ENCODE measurements around the gene KIF5A. TPM values are rescaled to one million over a fixed set of nuclear protein-coding genes. Genes with fewer than 3 reads are reported as not detected.

Gene KIF5A
- total RNA-seq, 4 donors from 2014 or later, result 0.34 to 0.67 (median 0.51) TPM

DNA sequence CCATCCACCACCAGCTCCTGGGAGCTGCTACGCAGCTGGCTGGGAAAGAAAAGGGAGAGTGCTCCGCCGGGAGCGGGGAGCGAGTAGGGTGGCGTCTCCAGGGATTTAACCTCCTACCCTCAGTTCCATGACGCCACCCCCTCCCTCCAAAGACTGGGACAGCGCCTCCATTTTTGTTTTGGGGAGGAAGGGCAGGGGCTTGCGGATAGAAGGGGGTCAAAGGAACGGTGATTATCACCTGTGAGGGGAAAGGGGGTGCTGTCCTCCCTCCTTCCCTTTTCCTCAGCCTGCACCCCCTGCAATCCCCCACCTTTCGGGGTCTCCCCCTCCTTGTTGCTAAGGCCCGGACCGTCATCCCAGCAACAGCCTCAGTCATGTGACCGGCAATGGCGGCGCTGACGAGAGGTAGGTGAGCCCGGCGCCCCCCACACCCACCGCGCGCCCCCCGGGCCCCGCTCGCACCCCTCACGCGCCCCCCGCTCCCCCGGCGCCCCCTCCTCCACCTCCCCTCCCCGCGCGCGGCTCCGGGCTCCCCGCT, 54.7 kb downstream of the KIF5A start, which contains the start of gene DTX3:
Gene DTX3 (plus strand): TSS at position 371 of the 538 bp plus-strand sequence. CDS start 1,694 bp downstream, outside the sequence.
- intact Hi-C loops (cut with DNase I), result no loop called here
- peaks cover 12 to 16% of the 10 kb centered on the region in 2 donors for H3K4me1 ChIP-seq
- peaks cover 11 to 19% of the 10 kb centered on the region in 2 donors for H3K36me3 ChIP-seq
- H3K9me3 ChIP-seq, result no peaks in the 10 kb centered on the region
- peak within 1 kb of the TSS; percentile 21 to 88 (median 85) for H3K4me3 ChIP-seq (replicated peaks in 1 of 3)
- TF ChIP-seq POLR2A (IDR thresholded peaks at IDR 0.05), result no peak
- TF ChIP-seq, protein P1, sequence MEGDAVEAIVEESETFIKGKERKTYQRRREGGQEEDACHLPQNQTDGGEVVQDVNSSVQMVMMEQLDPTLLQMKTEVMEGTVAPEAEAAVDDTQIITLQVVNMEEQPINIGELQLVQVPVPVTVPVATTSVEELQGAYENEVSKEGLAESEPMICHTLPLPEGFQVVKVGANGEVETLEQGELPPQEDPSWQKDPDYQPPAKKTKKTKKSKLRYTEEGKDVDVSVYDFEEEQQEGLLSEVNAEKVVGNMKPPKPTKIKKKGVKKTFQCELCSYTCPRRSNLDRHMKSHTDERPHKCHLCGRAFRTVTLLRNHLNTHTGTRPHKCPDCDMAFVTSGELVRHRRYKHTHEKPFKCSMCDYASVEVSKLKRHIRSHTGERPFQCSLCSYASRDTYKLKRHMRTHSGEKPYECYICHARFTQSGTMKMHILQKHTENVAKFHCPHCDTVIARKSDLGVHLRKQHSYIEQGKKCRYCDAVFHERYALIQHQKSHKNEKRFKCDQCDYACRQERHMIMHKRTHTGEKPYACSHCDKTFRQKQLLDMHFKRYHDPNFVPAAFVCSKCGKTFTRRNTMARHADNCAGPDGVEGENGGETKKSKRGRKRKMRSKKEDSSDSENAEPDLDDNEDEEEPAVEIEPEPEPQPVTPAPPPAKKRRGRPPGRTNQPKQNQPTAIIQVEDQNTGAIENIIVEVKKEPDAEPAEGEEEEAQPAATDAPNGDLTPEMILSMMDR (IDR thresholded peaks at IDR 0.05), result no peak
- WGBS, 2 donors, result 1 to 2% methylated on average over 9 to 11 of the region's 36 CpGs
- DNase-seq, result peak; percentile 44 to 52
- peak within 1 kb of the TSS; percentile 82 to 93 (median 89) for H3K27ac ChIP-seq
- H3K27me3 ChIP-seq, result no peaks in the 10 kb centered on the region

DNA sequence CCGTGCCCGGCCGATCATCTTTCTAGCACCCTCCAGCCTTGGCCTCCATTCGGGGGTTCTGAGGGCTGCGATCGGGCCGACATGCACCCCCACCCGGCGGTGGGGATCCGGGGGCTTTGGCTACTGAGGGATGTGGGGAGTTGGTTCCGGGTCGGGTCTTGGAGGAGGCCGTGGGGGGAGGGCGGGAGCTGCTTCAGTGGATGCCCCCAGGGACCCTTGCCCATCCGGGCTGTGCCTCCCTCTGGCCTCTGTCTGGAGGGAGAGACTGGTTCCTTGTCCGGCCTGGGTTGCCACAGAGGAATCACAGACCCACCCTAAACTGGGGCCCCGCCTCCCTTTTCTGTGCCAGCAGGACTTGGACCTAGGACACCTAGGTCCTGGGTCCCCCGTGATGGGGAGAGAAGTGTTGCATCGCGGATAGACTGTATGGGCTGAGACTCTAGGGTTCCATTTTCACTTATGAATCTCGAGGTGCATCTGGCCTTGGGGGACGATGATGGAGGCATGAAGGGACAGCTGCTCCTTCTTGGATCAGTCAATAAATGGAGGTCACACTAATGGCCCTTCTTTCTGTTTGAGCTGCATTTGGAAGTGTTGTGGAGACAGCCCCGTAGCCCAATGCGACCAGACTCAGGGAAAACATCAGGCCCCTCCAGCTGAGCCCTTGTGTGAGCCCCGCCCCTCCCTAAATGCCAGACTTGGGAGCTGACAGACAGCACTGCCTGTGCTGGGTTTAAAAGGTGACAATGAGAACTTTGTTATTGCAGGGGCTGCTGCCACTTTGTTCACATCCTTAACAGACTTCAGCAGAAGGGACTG, 55.4 kb downstream of the KIF5A start:
- no peaks in the 10 kb centered on the region for H3K9me3 ChIP-seq
- intact Hi-C loops (cut with DNase I), result no loop called here
- H3K27ac ChIP-seq, result peak overlapping the region; percentile 82 to 93 (median 89)
- H3K4me3 ChIP-seq (replicated peaks in 1 of 3), result peak overlapping the region; percentile 21 to 88 (median 85)
- H3K27me3 ChIP-seq, result no peaks in the 10 kb centered on the region
- H3K4me1 ChIP-seq, result peaks cover 15 to 16% of the 10 kb centered on the region in 2 donors
- DNase-seq, result peak; percentile 50 to 58
- peaks cover 8 to 17% of the 10 kb centered on the region in 2 donors for H3K36me3 ChIP-seq
- WGBS, 2 donors, result 24 to 26% methylated on average over 3 to 7 of the region's 25 CpGs
- peak in 1 of 2 donors; percentile 19 for TF ChIP-seq POLR2A (IDR thresholded peaks at IDR 0.05)
- TF ChIP-seq, protein P1 (IDR thresholded peaks at IDR 0.05), result no peak

DNA sequence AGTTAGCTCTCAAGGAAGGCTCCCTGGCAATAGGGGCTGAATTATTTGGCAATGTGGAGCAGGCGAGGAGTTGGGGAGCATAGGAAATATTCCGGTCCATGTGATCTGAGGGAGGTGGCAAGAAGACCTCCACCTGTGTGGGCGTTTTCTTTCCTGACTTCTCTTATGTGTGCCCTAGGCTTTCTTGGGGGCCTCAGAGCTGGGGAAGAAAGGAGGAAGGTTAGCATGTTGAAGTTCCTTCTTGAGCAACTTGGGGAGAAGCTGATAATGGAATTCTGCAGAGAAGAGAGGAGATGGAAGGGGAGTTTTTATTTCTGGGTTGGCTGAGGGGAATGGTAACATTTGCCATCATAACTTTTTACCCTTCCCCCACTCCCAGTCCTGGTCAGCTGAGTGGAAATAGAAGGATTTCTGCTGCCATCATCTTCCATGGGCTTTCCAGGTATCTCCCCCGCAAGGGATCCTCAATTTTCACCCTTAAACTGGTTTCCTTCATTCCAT, 56.0 kb downstream of the KIF5A start:
- Histone ChIP-seq H3K4me1 (peaks cover 22 to 23% of the 10 kb centered on the region in 2 donors), H3K4me3 (replicated peaks in 1 of 3) (no peak overlapping the region), H3K27me3 (no peaks in the 10 kb centered on the region), H3K27ac (no peak overlapping the region), H3K9me3 (no peaks in the 10 kb centered on the region), H3K36me3 (peaks cover 8 to 17% of the 10 kb centered on the region in 2 donors)
- no peak for DNase-seq
- TF ChIP-seq, protein P1 (IDR thresholded peaks at IDR 0.05), result no peak
- TF ChIP-seq POLR2A (IDR thresholded peaks at IDR 0.05), result no peak
- intact Hi-C loops (cut with DNase I), result no loop called here
- 80 to 81% methylated on average over 4 of the region's 4 CpGs for WGBS, 2 donors

DNA sequence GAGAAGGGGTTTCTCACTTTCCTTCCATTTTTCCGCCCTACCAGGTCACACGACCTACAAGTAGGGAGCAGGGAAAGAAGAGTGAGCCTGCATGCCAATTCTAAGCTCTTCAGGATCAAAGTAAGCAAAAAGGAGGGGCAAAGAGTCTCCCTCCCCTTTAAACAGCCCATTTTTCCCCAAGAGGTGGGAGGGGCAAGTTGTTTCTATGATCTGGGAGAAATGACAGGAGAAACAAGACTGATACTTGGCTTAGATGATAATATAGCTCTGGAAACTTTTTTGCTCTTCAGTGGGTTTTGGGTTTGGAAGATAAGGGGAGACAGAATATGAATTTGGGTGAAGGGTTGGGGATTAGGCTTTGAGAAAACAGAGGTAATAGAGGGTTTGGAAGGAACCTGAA, 56.6 kb downstream of the KIF5A start:
- TF ChIP-seq POLR2A (IDR thresholded peaks at IDR 0.05), result no peak
- TF ChIP-seq, protein P1 (IDR thresholded peaks at IDR 0.05), result no peak
- WGBS, 2 donors, result 32 to 64% methylated on average over 2 of the region's 2 CpGs
- no peaks in the 10 kb centered on the region for H3K9me3 ChIP-seq
- peaks cover 5 to 12% of the 10 kb centered on the region in 2 donors for H3K36me3 ChIP-seq
- DNase-seq, result no peak
- intact Hi-C loops (cut with DNase I), result no loop called here
- H3K4me1 ChIP-seq, result peaks cover 25 to 27% of the 10 kb centered on the region in 2 donors
- H3K27ac ChIP-seq, result no peak overlapping the region
- H3K4me3 ChIP-seq (replicated peaks in 1 of 3), result no peak overlapping the region
- H3K27me3 ChIP-seq, result no peaks in the 10 kb centered on the region
